Left ventricle myocardium superior (tissue), 1 donor: ENCODE results near the gene MCAT. TPM values are rescaled to one million over a fixed set of nuclear protein-coding genes. Genes with fewer than 3 reads are reported as not detected.
"Not testable (repeated sequence)": the region's sequence is repeated elsewhere in the genome, so short reads cannot be mapped to it uniquely, and the experiment has no call there.

ENCODE experiments used
- ATAC-seq: fragments of 200-7000 bp; cut with Tn5 transposase; one replicate; pipeline ENCODE4 v1.9.1; 2020; ENCODE audit warnings: mild to moderate bottlenecking, moderate library complexity
- DNase-seq: peaks from one replicate; pipeline ENCODE4 v3.0.0-alpha.2; 2020
- intact Hi-C: fragments of 100-400 bp; cut with micrococcal nuclease; formaldehyde crosslinking; loops from one replicate; pipeline ENCODE4 v1.11.0; 2022
- total RNA-seq: library from RNA; stranded (reverse); fragmentation: NEBNext Ultra II Directional; extraction: Animal tissue kit (Norgen Biotek cat#: 25700); gene quantifications from one replicate; pipeline ENCODE4 v1.2.1, GENCODE V29; 2021
- donor health status: DM: no; HTN: yes; CAD: no; lungs with severe emphysema.

The MCAT gene
- total RNA-seq, 1 donor from 2014 or later = 13.4 TPM

GRCh38 chr22:43104950-43105349 is 38.2 kb downstream of the MCAT start:
- ATAC-seq, intact Hi-C loops, DNase-seq: not testable (repeated sequence)

GRCh38 chr22:43104056-43104625 is 39.1 kb downstream of the MCAT start:
- DNase-seq, intact Hi-C loops, ATAC-seq: not testable (repeated sequence)

GRCh38 chr22:43101306-43101705 is 41.9 kb downstream of the MCAT start:
- DNase-seq = peak; percentile 49
- intact Hi-C loops = no loop called here
- peak; percentile 66 for ATAC-seq

- no peak for ATAC-seq
- intact Hi-C loops = no loop called here
Observed at GRCh38 chr22:43100225-43100624, 43.0 kb downstream of the MCAT start.

GRCh38 chr22:43099095-43099494 is 44.1 kb downstream of the MCAT start:
- intact Hi-C loops = no loop called here
- DNase-seq (peak; percentile 53), ATAC-seq (peak; percentile 69)

More at GRCh38 chr22:43100225-43100624, 43.0 kb downstream of the MCAT start:
- DNase-seq = no peak

GRCh38 chr22:43098356-43098755 is 44.8 kb downstream of the MCAT start:
- ATAC-seq = peak; percentile 17
- intact Hi-C loops = no loop called here

GRCh38 chr22:43096420-43096819 is 46.8 kb downstream of the MCAT start:
- intact Hi-C loops = no loop called here
- ATAC-seq (no peak), DNase-seq (no peak)

More at GRCh38 chr22:43098356-43098755, 44.8 kb downstream of the MCAT start:
- DNase-seq = no peak

GRCh38 chr22:43094551-43094950 is 48.6 kb downstream of the MCAT start:
- DNase-seq (no peak), ATAC-seq (no peak)
- intact Hi-C loops = no loop called here

- peak; percentile 86 for DNase-seq
- ATAC-seq = peak; percentile 57
- intact Hi-C loops = no loop called here
Observed at GRCh38 chr22:43094085-43094484, 49.1 kb downstream of the MCAT start.

GRCh38 chr22:43092085-43092484 is 51.1 kb downstream of the MCAT start:
- intact Hi-C loops = no loop called here
- ATAC-seq = no peak
- no peak for DNase-seq

- ATAC-seq (peak; percentile 43), DNase-seq (no peak)
- intact Hi-C loops = no loop called here
Observed at GRCh38 chr22:43090130-43090789, 52.9 kb downstream of the MCAT start.

GRCh38 chr22:43088984-43089717 is 54.0 kb downstream of the MCAT start, which contains the start of gene TTLL1:
TTLL1 (minus strand) TSS chr22:43089391; CDS start chr22:43075586, 13,805 bp downstream.
- intact Hi-C loops = no loop called here
- ATAC-seq (peak; percentile 94), DNase-seq (peak; percentile 95)

- intact Hi-C loops = no loop called here
- ATAC-seq (no peak), DNase-seq (no peak)
Observed at GRCh38 chr22:43088627-43088983, 54.6 kb downstream of the MCAT start.

- ATAC-seq (peak; percentile 23), DNase-seq (peak; percentile 72)
- intact Hi-C loops = no loop called here
Observed at GRCh38 chr22:43085658-43086606, 57.3 kb downstream of the MCAT start.

Other genes starting within 250 kb of the MCAT start
- 63.8 TPM for gene PACSIN2, start 128.2 kb downstream of the MCAT start, total RNA-seq
- gene TTLL1, start 54.0 kb downstream of the MCAT start, total RNA-seq = 6.2 TPM
- not detected for gene BIK, start 32.6 kb downstream of the MCAT start, total RNA-seq
- gene TSPO, start 8.2 kb upstream of the MCAT start, total RNA-seq = 119 TPM
- 12.3 TPM for gene TTLL12, start 43.7 kb upstream of the MCAT start, total RNA-seq
- gene SCUBE1, start 200.0 kb upstream of the MCAT start, total RNA-seq = 0.64 TPM